Kidney (tissue), 14 donors: ENCODE results near the gene RNF146. TPM values are rescaled to one million over a fixed set of nuclear protein-coding genes. Genes with fewer than 3 reads are reported as not detected.

ENCODE experiments used
- DNase-seq, 5 donors: peaks; one replicate each; pipeline ENCODE4 v3.0.0-alpha.2; 2013 to 2020
- FAIRE-seq: peaks from 2 replicates; lab custom pipeline; 2012; peaks lifted over from hg19 to GRCh38; lab: Jason Lieb, UNC
- H3K27ac ChIP-seq, 2 donors: one replicate each; pipeline ENCODE4 v1.7.0; 2013; ENCODE audit warnings: low read depth in 2 of 2, low read length in 2 of 2, inconsistent platforms in 1 of 2
- H3K27me3 ChIP-seq: one replicate; pipeline ENCODE4 v1.7.1; 2013; ENCODE audit warnings: low read length, inconsistent platforms; ENCODE audit not compliant: control insufficient read depth, insufficient read depth
- H3K36me3 ChIP-seq, 3 donors: one replicate each; pipeline versions ENCODE4 v1.7.0 to v1.7.1; 2013; ENCODE audit warnings: low read length in 3 of 3, control low read depth in 1 of 3, inconsistent platforms in 1 of 3; ENCODE audit not compliant: insufficient read depth in 3 of 3, control insufficient read depth in 2 of 3
- H3K4me1 ChIP-seq, 3 donors: one replicate each; pipeline versions ENCODE4 v1.7.0 to v1.7.1; 2013; ENCODE audit warnings: low read length in 3 of 3, inconsistent platforms in 1 of 3, low read depth in 1 of 3; ENCODE audit not compliant: control insufficient read depth in 2 of 3, insufficient read depth in 2 of 3
- H3K4me3 ChIP-seq, 3 donors: one replicate each; pipeline versions ENCODE4 v1.7.0 to v1.8.1; 2013; ENCODE audit warnings: low read length in 3 of 3, control low read depth in 1 of 3, inconsistent platforms in 1 of 3
- H3K9ac ChIP-seq, 3 donors: one replicate each; pipeline versions ENCODE4 v1.7.0 to v1.7.1; 2013; ENCODE audit warnings: low read length in 3 of 3, control low read depth in 1 of 3, inconsistent platforms in 1 of 3
- H3K9me3 ChIP-seq, 3 donors: one replicate each; pipeline versions ENCODE4 v1.7.0 to v1.7.1; 2013; ENCODE audit warnings: low read length in 3 of 3, control low read depth in 1 of 3, inconsistent platforms in 1 of 3; ENCODE audit not compliant: control insufficient read depth in 2 of 3, insufficient read depth in 1 of 3
- intact Hi-C: fragments of 100-400 bp; cut with DNase I; formaldehyde crosslinking; loops from one replicate; pipeline ENCODE4 v1.11.1; 2022
- polyA plus RNA-seq: library from polyadenylated mRNA; stranded (reverse); fragments of 350-450 nt; fragmentation: Illumina TruSeq; extraction: RNeasy Lipid Tissue Mini Kit (QIAGEN cat#74804); gene quantifications from one replicate; pipeline ENCODE4 v1.2.3, GENCODE V29; 2014; ENCODE audit warnings: low read depth, low replicate concordance; ENCODE audit not compliant: insufficient read depth
- total RNA-seq: library from RNA; stranded (reverse); fragmentation: NEBNext Ultra II Directional; extraction: Animal tissue kit (Norgen Biotek cat#: 25700); gene quantifications from one replicate; pipeline ENCODE4 v1.2.1, GENCODE V29; 2021
- TF ChIP-seq, protein P1 (sequence below): IDR thresholded peaks from 3 replicates; pipeline ENCODE4 v1.5.1; 2012; ENCODE audit warnings: mild to moderate bottlenecking, moderate library complexity, borderline replicate concordance; ENCODE audit not compliant: insufficient read depth; ENCODE audit errors: extremely low read depth
- donor health status: control.
- donor health status: control.
- donor health status: control.
- donor health status: control.
- donor health status: control.
- donor health status: DM: yes; HTN: yes; CAD: no.
- donor health status: Normal renal cell carcinoma (clear cell type).

Gene RNF146
- total and polyA plus RNA-seq, 2 donors from 2014 or later, result 36.1 to 47.5 TPM

GRCh38 chr6:127247114-127248096 is 19.3 kb upstream of the RNF146 start:
- Histone ChIP-seq H3K36me3 (no peaks in the 10 kb centered on the region), H3K9me3 (no peaks in the 10 kb centered on the region), H3K4me3 (no peak overlapping the region), H3K4me1 (no peaks in the 10 kb centered on the region), H3K27me3 (no peaks in the 10 kb centered on the region), H3K9ac (no peak overlapping the region), H3K27ac (no peak overlapping the region)
- DNase-seq (no peak), FAIRE-seq (no peak)
- intact Hi-C loops, result no loop called here
- TF ChIP-seq, protein P1, sequence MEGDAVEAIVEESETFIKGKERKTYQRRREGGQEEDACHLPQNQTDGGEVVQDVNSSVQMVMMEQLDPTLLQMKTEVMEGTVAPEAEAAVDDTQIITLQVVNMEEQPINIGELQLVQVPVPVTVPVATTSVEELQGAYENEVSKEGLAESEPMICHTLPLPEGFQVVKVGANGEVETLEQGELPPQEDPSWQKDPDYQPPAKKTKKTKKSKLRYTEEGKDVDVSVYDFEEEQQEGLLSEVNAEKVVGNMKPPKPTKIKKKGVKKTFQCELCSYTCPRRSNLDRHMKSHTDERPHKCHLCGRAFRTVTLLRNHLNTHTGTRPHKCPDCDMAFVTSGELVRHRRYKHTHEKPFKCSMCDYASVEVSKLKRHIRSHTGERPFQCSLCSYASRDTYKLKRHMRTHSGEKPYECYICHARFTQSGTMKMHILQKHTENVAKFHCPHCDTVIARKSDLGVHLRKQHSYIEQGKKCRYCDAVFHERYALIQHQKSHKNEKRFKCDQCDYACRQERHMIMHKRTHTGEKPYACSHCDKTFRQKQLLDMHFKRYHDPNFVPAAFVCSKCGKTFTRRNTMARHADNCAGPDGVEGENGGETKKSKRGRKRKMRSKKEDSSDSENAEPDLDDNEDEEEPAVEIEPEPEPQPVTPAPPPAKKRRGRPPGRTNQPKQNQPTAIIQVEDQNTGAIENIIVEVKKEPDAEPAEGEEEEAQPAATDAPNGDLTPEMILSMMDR, result no peak

DNA sequence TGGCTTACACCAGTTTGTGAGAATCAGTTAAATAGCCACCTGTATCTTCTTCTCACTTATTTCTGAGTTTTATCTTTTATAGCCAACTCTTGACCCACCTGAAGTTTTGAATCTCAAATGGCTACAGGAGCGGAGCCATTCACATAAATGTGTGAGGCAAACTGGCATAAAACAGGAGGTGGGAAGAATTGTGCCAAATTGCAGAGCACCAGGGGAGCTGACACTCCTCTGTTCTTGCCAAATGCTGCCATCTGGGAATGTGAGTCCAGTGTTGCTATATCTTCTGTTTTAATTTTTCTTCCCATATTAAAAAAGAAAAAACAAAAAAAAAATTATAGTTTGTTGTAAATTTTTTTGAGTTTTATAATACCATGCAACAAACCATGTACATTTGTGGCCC is 17.0 kb upstream of the RNF146 start:
- Histone ChIP-seq H3K4me1 (no peaks in the 10 kb centered on the region), H3K9me3 (no peaks in the 10 kb centered on the region), H3K36me3 (no peaks in the 10 kb centered on the region), H3K4me3 (no peak overlapping the region), H3K27me3 (no peaks in the 10 kb centered on the region), H3K27ac (no peak overlapping the region), H3K9ac (no peak overlapping the region)
- TF ChIP-seq, protein P1, result no peak
- FAIRE-seq, result no peak
- intact Hi-C loops, result no loop called here
- DNase-seq, result no peak

DNA sequence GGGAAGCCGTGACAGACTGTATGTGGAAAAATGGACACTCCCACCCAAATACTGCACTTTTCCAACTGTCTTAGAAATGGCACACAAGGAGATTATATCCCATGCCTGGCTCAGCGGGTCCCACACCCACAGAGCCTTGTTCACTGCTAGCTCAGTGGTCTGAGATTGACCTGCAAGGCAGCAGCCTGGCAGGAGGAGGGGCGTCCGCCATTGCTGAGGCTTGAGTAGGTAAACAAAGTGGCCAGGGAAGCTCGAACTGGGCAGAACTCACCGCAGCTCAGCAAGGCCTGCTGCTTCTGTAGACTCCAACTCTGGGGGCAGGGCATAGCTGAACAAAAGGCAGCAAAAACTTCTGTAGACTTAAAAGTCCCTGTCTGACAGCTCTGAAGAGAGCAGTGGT is 11.4 kb upstream of the RNF146 start:
- intact Hi-C loops, result no loop called here

More for the DNA sequence above, 11.4 kb upstream of the RNF146 start:
- no peaks in the 10 kb centered on the region for H3K27me3 ChIP-seq
- H3K9ac ChIP-seq, result no peak overlapping the region
- TF ChIP-seq, protein P1, result no peak
- no peaks in the 10 kb centered on the region for H3K9me3 ChIP-seq
- no peaks in the 10 kb centered on the region for H3K36me3 ChIP-seq
- H3K27ac ChIP-seq, result no peak overlapping the region
- FAIRE-seq (no peak), DNase-seq (peak in 1 of 5 donors; percentile 41)
- H3K4me1 ChIP-seq, result no peaks in the 10 kb centered on the region
- H3K4me3 ChIP-seq, result no peak overlapping the region
